Endothelial cell of umbilical vein (primary cell): ENCODE measurements around the gene NTN4. TPM values are rescaled to one million over a fixed set of nuclear protein-coding genes. Genes with fewer than 3 reads are reported as not detected.

Source experiments
- BruUV-seq: library from RNA; stranded (reverse); fragments of 400-500 nt; replicated peaks from 2 replicates; lab custom pipeline; 2021; lab: Mats Ljungman, UMichigan
- CTCF ChIA-PET: fragments of 300-600, 350-600 bp; sonication (Branson Sonifier 250); formaldehyde crosslinking; loops from one replicate; lab custom pipeline; 2021; ENCODE audit warnings: antibody characterized with exemption, inconsistent platforms; lab: Charles Lee
- POLR2A ChIA-PET: fragments of 300-600, 350-600 bp; sonication (Branson Sonifier 250); formaldehyde crosslinking; loops from one replicate; lab custom pipeline; 2021; ENCODE audit warnings: antibody characterized with exemption, inconsistent platforms; lab: Charles Lee
- DNase-seq: peaks from one replicate; pipeline ENCODE4 v3.0.0-alpha.2; 2011; ENCODE audit warnings: low read depth, low spot score
- FAIRE-seq: peaks from 2 replicates; lab custom pipeline; 2011; peaks lifted over from hg19 to GRCh38; lab: Jason Lieb, UNC
- H2AFZ ChIP-seq: 2 replicates; pipeline ENCODE4 v1.6.0; 2012; ENCODE audit warnings: low read depth, low read length, control low read depth, inconsistent platforms
- H3K27ac ChIP-seq: 2 replicates; pipeline ENCODE4 v1.5.1; 2011; ENCODE audit warnings: low read depth, mild to moderate bottlenecking, control low read depth, low read length, moderate library complexity; ENCODE audit not compliant: insufficient read depth
- H3K27me3 ChIP-seq, 2 experiments: 2 replicates each; pipeline versions ENCODE4 v1.6.0 to v1.6.1; 2011; ENCODE audit warnings: low read length in 2 of 2, mixed read lengths in 1 of 2; ENCODE audit not compliant: control insufficient read depth in 2 of 2, insufficient read depth in 2 of 2
- H3K36me3 ChIP-seq, 2 experiments: 2 replicates in 1 of 2; 3 replicates in 1 of 2; pipeline ENCODE4 v1.5.1; 2011; ENCODE audit warnings: low read length in 2 of 2, mild to moderate bottlenecking in 1 of 2, moderate library complexity in 1 of 2; ENCODE audit not compliant: control insufficient read depth in 2 of 2, insufficient read depth in 2 of 2; ENCODE audit errors: extremely low read depth in 1 of 2
- H3K4me1 ChIP-seq: 3 replicates; pipeline ENCODE4 v1.5.1; 2011; ENCODE audit warnings: mild to moderate bottlenecking, low read length; ENCODE audit not compliant: control insufficient read depth, insufficient read depth; ENCODE audit errors: extremely low read depth
- H3K4me2 ChIP-seq: 2 replicates; pipeline ENCODE4 v1.6.1; 2011; ENCODE audit warnings: low read length, control low read depth, mixed read lengths; ENCODE audit not compliant: insufficient read depth
- H3K4me3 ChIP-seq, 3 experiments: fragments of 200-600 bp in 1 of 3; sonication (generic), shearing (Covaris generic) in 1 of 3; replicated peaks in 1 of 3; 2 replicates each; pipeline ENCODE4 v1.5.1; 2011 to 2016; ENCODE audit warnings: control low read depth in 3 of 3, low read length in 3 of 3, mild to moderate bottlenecking in 2 of 3, inconsistent platforms in 1 of 3, low read depth in 1 of 3, moderate library complexity in 1 of 3; ENCODE audit not compliant: insufficient read depth in 1 of 3
- H3K79me2 ChIP-seq: 2 replicates; pipeline ENCODE4 v1.6.0; 2012; ENCODE audit warnings: low read length, inconsistent platforms; ENCODE audit not compliant: control insufficient read depth, insufficient read depth
- H3K9ac ChIP-seq: replicated peaks from 2 replicates; pipeline ENCODE3; 2011; ENCODE audit warnings: low read length, control low read depth; ENCODE audit not compliant: insufficient read depth; ENCODE audit errors: extremely low read depth
- H3K9me1 ChIP-seq: replicated peaks from 3 replicates; pipeline ENCODE4 v1.6.0; 2011; ENCODE audit warnings: mild to moderate bottlenecking, low read length; ENCODE audit not compliant: control insufficient read depth, insufficient read depth; ENCODE audit errors: extremely low read depth
- H3K9me3 ChIP-seq: replicated peaks from 2 replicates; pipeline ENCODE4 v1.5.1; 2012; ENCODE audit warnings: low read length, inconsistent platforms; ENCODE audit not compliant: control insufficient read depth, insufficient read depth
- H4K20me1 ChIP-seq: replicated peaks from 2 replicates; pipeline ENCODE3; 2011; ENCODE audit warnings: mild to moderate bottlenecking, low read length; ENCODE audit not compliant: control insufficient read depth, insufficient read depth; ENCODE audit errors: extremely low read depth
- CTCF ChIP-seq, 2 donors: IDR thresholded peaks; 1 replicate in 1 of 2; 2 replicates in 1 of 2; pipeline ENCODE4 v1.5.1; 2011; ENCODE audit warnings: low read length in 2 of 2, mild to moderate bottlenecking in 2 of 2, moderate library complexity in 2 of 2, control low read depth in 1 of 2, inconsistent platforms in 1 of 2, low read depth in 1 of 2; ENCODE audit not compliant: insufficient read depth in 1 of 2; ENCODE audit errors: extremely low read depth in 1 of 2
- EZH2 ChIP-seq: IDR thresholded peaks from 2 replicates; pipeline ENCODE4 v1.6.1; 2012; ENCODE audit warnings: borderline replicate concordance, low read depth, mild to moderate bottlenecking, moderate library complexity, low read length, inconsistent platforms; ENCODE audit not compliant: severe bottlenecking
- FOS ChIP-seq: IDR thresholded peaks from 2 replicates; pipeline ENCODE4 v1.6.1; 2011; ENCODE audit warnings: mild to moderate bottlenecking, low read length, moderate library complexity, borderline replicate concordance; ENCODE audit not compliant: insufficient read depth
- GATA2 ChIP-seq: IDR thresholded peaks from 2 replicates; pipeline ENCODE4 v1.7.0; 2011; ENCODE audit warnings: low read depth, mild to moderate bottlenecking, moderate library complexity, mixed read lengths, low read length; ENCODE audit not compliant: insufficient read length, insufficient read depth
- JUN ChIP-seq: IDR thresholded peaks from 2 replicates; pipeline ENCODE4 v1.6.1; 2011; ENCODE audit warnings: borderline replicate concordance, low read depth; ENCODE audit not compliant: insufficient read length, insufficient read depth
- MAX ChIP-seq: IDR thresholded peaks from 2 replicates; pipeline ENCODE4 v1.6.1; 2011; ENCODE audit not compliant: insufficient read depth, insufficient read length
- MYC ChIP-seq: IDR thresholded peaks from one replicate; pipeline ENCODE4 v1.6.1; 2011; ENCODE audit warnings: mild to moderate bottlenecking, low read depth, low read length
- POLR2A ChIP-seq: IDR thresholded peaks from 2 replicates; pipeline ENCODE4 v1.6.1; 2012; ENCODE audit warnings: low read depth, mild to moderate bottlenecking, control low read depth, low read length
- POLR2AphosphoS5 ChIP-seq: IDR thresholded peaks from 2 replicates; pipeline ENCODE4 v1.6.1; 2012; ENCODE audit warnings: low read depth, mild to moderate bottlenecking, control low read depth, low read length, moderate library complexity; ENCODE audit not compliant: insufficient read depth
- dilution Hi-C: fragments of 300-500 bp; cut with MboI; formaldehyde crosslinking; loops from one replicate; pipeline ENCODE4 v1.15.0; 2019; ENCODE audit warnings: low sequenced_read_pairs; ENCODE audit not compliant: extremely low pct_ligation_motif_present
- intact Hi-C: fragments of 100-400 bp; cut with micrococcal nuclease; formaldehyde crosslinking; loops from one replicate; pipeline ENCODE4 v1.10.0; 2022
- polyA plus RNA-seq, 4 experiments: library from polyadenylated mRNA; depleted of rRNA in 3 of 4; stranded (reverse) in 3 of 4; unstranded in 1 of 4; fragments of >200 nt; gene quantifications; 2 replicates each; pipeline versions ENCODE4 v1.2.1 to v1.2.3, GENCODE V29; 2011 to 2012; ENCODE audit warnings: missing spikeins in 1 of 4
- total RNA-seq: library from RNA; stranded (reverse); gene quantifications from 2 replicates; pipeline ENCODE4 v1.2.3, GENCODE V29; 2021

The NTN4 gene
- total and polyA plus RNA-seq, 2 donors (not counting 3 experiments of a cell fraction or from before 2014, with no cell fraction given), result 120 to 317 TPM

- Histone ChIP-seq H3K27me3 (no peaks in the 10 kb centered on the region), H3K4me2 (peak overlapping the region; percentile 88), H4K20me1 (no peaks in the 10 kb centered on the region), H3K9ac (peak overlapping the region; percentile 8), H3K9me1 (no peaks in the 10 kb centered on the region), H3K27ac (peak overlapping the region; percentile 70), H3K9me3 (no peaks in the 10 kb centered on the region), H3K4me1 (peaks cover 30% of the 10 kb centered on the region), H3K4me3 (peak overlapping the region in 1 of 3 experiments; percentile 30), H2AFZ (peak overlapping the region; percentile 88), H3K79me2 (no peaks in the 10 kb centered on the region), H3K36me3 (no peaks in the 10 kb centered on the region)
- no peak for FAIRE-seq
- POLR2A ChIA-PET, result no interaction called here
- no TSS peak for BruUV-seq
- dilution Hi-C loops (no loop called here), intact Hi-C loops (no loop called here)
- DNase-seq, result peak; percentile 62
- CTCF ChIA-PET, result interaction anchor here (1.6 kb wide), 1 partner anchor 302 kb away, joined by 5 read pairs; no protein-coding TSS in a partner anchor
- TF ChIP-seq MAX (no peak), POLR2AphosphoS5 (no peak), CTCF (IDR thresholded peaks at IDR 0.05; ENCODE audit: extremely low read depth in 1 of 2, insufficient read depth in 1 of 2, low read depth in 1 of 2, low read length in 2 of 2) (no peak), EZH2 (no peak), GATA2 (no peak), MYC (no peak), FOS (no peak), JUN (no peak), POLR2A (no peak)
Observed at GRCh38 chr12:95836630-95837239, 46.2 kb upstream of the NTN4 start.
